ENCODE results near the gene PRPF40B.
"Not testable (repeated sequence)": the region's sequence is repeated elsewhere in the genome, so short reads cannot be mapped to it uniquely, and the experiment has no call there.

The PRPF40B gene

GRCh38 chr12:49623142-49623904 is at the start of gene PRPF40B:
Gene PRPF40B (plus strand): TSS chr12:49623561. CDS start chr12:49623591, 30 bp downstream.
- peak; percentile 83 to 84 for DNase-seq

GRCh38 chr12:49577589-49578315 is 45.6 kb upstream of the PRPF40B start:
- no peak for DNase-seq

GRCh38 chr12:49578471-49579112 is 44.8 kb upstream of the PRPF40B start:
- DNase-seq: no peak

GRCh38 chr12:49580572-49581535 is 42.5 kb upstream of the PRPF40B start:
- DNase-seq: peak; percentile 34 to 46

GRCh38 chr12:49582201-49582600 is 41.2 kb upstream of the PRPF40B start:
- no peak for DNase-seq

- no peak for DNase-seq
Observed at GRCh38 chr12:49582850-49583249, 40.5 kb upstream of the PRPF40B start.

GRCh38 chr12:49583366-49584094 is 39.8 kb upstream of the PRPF40B start:
- DNase-seq: no peak

- DNase-seq: no peak
Observed at GRCh38 chr12:49584591-49584990, 38.8 kb upstream of the PRPF40B start.

GRCh38 chr12:49585477-49586459 is 37.6 kb upstream of the PRPF40B start:
- no peak for DNase-seq

- no peak for DNase-seq
Observed at GRCh38 chr12:49587174-49587908, 36.0 kb upstream of the PRPF40B start.

GRCh38 chr12:49588281-49588680 is 35.1 kb upstream of the PRPF40B start:
- DNase-seq: no peak

- DNase-seq: no peak
Observed at GRCh38 chr12:49588721-49589516, 34.4 kb upstream of the PRPF40B start.

GRCh38 chr12:49598527-49598926 is 24.8 kb upstream of the PRPF40B start:
- no peak for DNase-seq

GRCh38 chr12:49599961-49600360 is 23.4 kb upstream of the PRPF40B start:
- no peak for DNase-seq

- no peak for DNase-seq
Observed at GRCh38 chr12:49603721-49604120, 19.6 kb upstream of the PRPF40B start.

- no peak for DNase-seq
Observed at GRCh38 chr12:49604856-49605255, 18.5 kb upstream of the PRPF40B start.

GRCh38 chr12:49605539-49605938 is 17.8 kb upstream of the PRPF40B start, which contains the start of gene FAM186B:
Gene FAM186B (minus strand): TSS chr12:49605639. CDS start chr12:49605477, 162 bp downstream.
- DNase-seq: not testable (repeated sequence)

- no peak for DNase-seq
Observed at GRCh38 chr12:49609059-49609874, 14.1 kb upstream of the PRPF40B start.
